Neuronal stem cell (in vitro differentiated cells): ENCODE measurements around the gene MUC4. TPM values are rescaled to one million over a fixed set of nuclear protein-coding genes. Genes with fewer than 3 reads are reported as not detected.

ENCODE experiments used
- DNase-seq: peaks from one replicate; pipeline ENCODE4 v3.0.0-alpha.2; 2013; ENCODE audit warnings: low spot score
- H2AFZ ChIP-seq: one replicate; pipeline ENCODE4 v1.6.1; 2013; ENCODE audit warnings: mild to moderate bottlenecking, low read length, inconsistent platforms
- H2AK5ac ChIP-seq: 2 replicates; pipeline ENCODE4 v1.6.1; 2013; ENCODE audit warnings: low read depth, mild to moderate bottlenecking, inconsistent platforms, low read length, moderate library complexity, mixed read lengths
- H2BK120ac ChIP-seq: 2 replicates; pipeline ENCODE4 v1.6.1; 2013; ENCODE audit warnings: low read depth, mild to moderate bottlenecking, inconsistent platforms, low read length, moderate library complexity, mixed read lengths
- H2BK12ac ChIP-seq: one replicate; pipeline ENCODE4 v1.6.1; 2013; ENCODE audit warnings: low read length, inconsistent platforms
- H2BK15ac ChIP-seq: 2 replicates; pipeline ENCODE4 v1.6.1; 2013; ENCODE audit warnings: mild to moderate bottlenecking, low read length, inconsistent platforms, mixed read lengths
- H2BK5ac ChIP-seq: one replicate; pipeline ENCODE4 v1.6.1; 2013; ENCODE audit warnings: inconsistent platforms, mild to moderate bottlenecking, low read length, moderate library complexity
- H3K14ac ChIP-seq: one replicate; pipeline ENCODE4 v1.6.1; 2013; ENCODE audit warnings: low read length, inconsistent platforms
- H3K18ac ChIP-seq: 2 replicates; pipeline ENCODE4 v1.6.1; 2013; ENCODE audit warnings: low read length, inconsistent platforms
- H3K23ac ChIP-seq: 2 replicates; pipeline ENCODE4 v1.6.1; 2013; ENCODE audit warnings: low read depth, mild to moderate bottlenecking, mixed read lengths, low read length, inconsistent platforms; ENCODE audit not compliant: poor library complexity
- H3K27ac ChIP-seq: replicated peaks from 3 replicates; pipeline ENCODE4 v1.5.1; 2013; ENCODE audit warnings: low read length, inconsistent platforms
- H3K27me3 ChIP-seq, 3 experiments: 2 replicates each; pipeline ENCODE4 v1.6.1; 2013; ENCODE audit warnings: low read length in 3 of 3, mild to moderate bottlenecking in 2 of 3, inconsistent platforms in 1 of 3, low read depth in 1 of 3, mixed read lengths in 1 of 3, moderate library complexity in 1 of 3; ENCODE audit not compliant: control insufficient read depth in 3 of 3, insufficient read depth in 3 of 3
- H3K36me3 ChIP-seq, 2 donors: replicated peaks in 1 of 2; 2 replicates each; pipeline ENCODE4 v1.6.1; 2013; ENCODE audit warnings: low read length in 2 of 2; ENCODE audit not compliant: control insufficient read depth in 2 of 2, insufficient read depth in 2 of 2
- H3K4ac ChIP-seq: 2 replicates; pipeline ENCODE4 v1.6.1; 2013; ENCODE audit warnings: inconsistent platforms, mild to moderate bottlenecking, low read length, moderate library complexity
- H3K4me1 ChIP-seq, 2 donors: 1 replicate in 1 of 2; 2 replicates in 1 of 2; pipeline ENCODE4 v1.6.1; 2013; ENCODE audit warnings: low read length in 2 of 2, low read depth in 1 of 2; ENCODE audit not compliant: control insufficient read depth in 2 of 2, insufficient read depth in 1 of 2
- H3K4me2 ChIP-seq: one replicate; pipeline ENCODE4 v1.6.1; 2013; ENCODE audit warnings: mild to moderate bottlenecking, low read length, inconsistent platforms; ENCODE audit not compliant: insufficient read depth, poor library complexity, severe bottlenecking
- H3K4me3 ChIP-seq, 2 donors: 2 replicates each; pipeline ENCODE4 v1.5.1; 2013; ENCODE audit warnings: low read length in 2 of 2, mild to moderate bottlenecking in 2 of 2, inconsistent platforms in 1 of 2, moderate library complexity in 1 of 2
- H3K79me1 ChIP-seq: one replicate; pipeline ENCODE4 v1.6.1; 2013; ENCODE audit warnings: low read depth, mild to moderate bottlenecking, inconsistent platforms, low read length, moderate library complexity
- H3K9ac ChIP-seq: one replicate; pipeline ENCODE4 v1.6.1; 2013; ENCODE audit warnings: mild to moderate bottlenecking, low read depth, low read length, inconsistent platforms; ENCODE audit not compliant: poor library complexity
- H3K9me3 ChIP-seq, 2 donors: replicated peaks in 1 of 2; 2 replicates each; pipeline versions ENCODE3 to v1.6.1; 2013; ENCODE audit warnings: low read length in 2 of 2, mild to moderate bottlenecking in 2 of 2, inconsistent platforms in 1 of 2, low read depth in 1 of 2, mixed read lengths in 1 of 2, moderate library complexity in 1 of 2; ENCODE audit not compliant: control insufficient read depth in 2 of 2, insufficient read depth in 1 of 2
- H4K8ac ChIP-seq: one replicate; pipeline ENCODE4 v1.6.1; 2013; ENCODE audit warnings: low read depth, mild to moderate bottlenecking, inconsistent platforms, low read length, moderate library complexity
- H4K91ac ChIP-seq: one replicate; pipeline ENCODE4 v1.6.1; 2013; ENCODE audit warnings: low read length, low read depth, mild to moderate bottlenecking, inconsistent platforms; ENCODE audit not compliant: poor library complexity
- WGBS, 2 donors: extraction: QIAGEN DNeasy Blood & Tissue Kit; methylation state at CpG; one replicate each; pipeline ENCODE4 v1.1.7; 2013; ENCODE audit warnings: missing lambda C conversion rate in 2 of 2, mixed read lengths in 1 of 2; ENCODE audit not compliant: insufficient read length in 2 of 2, insufficient replicate concordance in 1 of 2; ENCODE audit errors: extremely low coverage in 2 of 2; 5-methylcytosine and 5-hydroxymethylcytosine counted together
- small RNA-seq: library from polyadenylated mRNA; stranded (forward); fragments of <200 nt; extraction: miRNeasy Mini kit (QIAGEN cat#:217004); gene quantifications from one replicate; pipeline ENCODE3, GENCODE V24; 2013; ENCODE audit not compliant: insufficient read depth

The MUC4 gene

GRCh38 chr3:195697582-195698324 is 114.0 kb downstream of the MUC4 start:
- Histone ChIP-seq H3K79me1 (peaks cover 3% of the 10 kb centered on the region), H3K27ac (peak overlapping the region; percentile 47), H3K18ac (peak overlapping the region; percentile 0), H3K4me1 (peaks cover 16% of the 10 kb centered on the region in 2 donors), H3K9me3 (peaks cover 0 to 3% of the 10 kb centered on the region in 2 donors), H2BK15ac (no peak overlapping the region), H3K27me3 (no peaks in the 10 kb centered on the region), H4K8ac (no peak overlapping the region), H4K91ac (no peak overlapping the region), H2BK12ac (no peak overlapping the region), H3K9ac (no peak overlapping the region), H3K4me2 (no peak overlapping the region), H3K36me3 (peaks cover 2 to 36% of the 10 kb centered on the region in 2 donors), H3K4ac (no peak overlapping the region), H2BK5ac (no peak overlapping the region), H3K4me3 (no peak overlapping the region), H3K14ac (no peak overlapping the region), H2AK5ac (no peak overlapping the region), H2BK120ac (no peak overlapping the region), H3K23ac (no peak overlapping the region), H2AFZ (no peak overlapping the region)
- peak; percentile 35 for DNase-seq
- WGBS, 2 donors = no CpG with 5 or more reads among the region's 11 CpGs

Small RNAs within 50 kb of the gene (small RNA-seq; reads per million reads assigned to genes)
- gene MIR570 = not detected
